ENCODE measurements around the gene HTR3D.

DNA sequence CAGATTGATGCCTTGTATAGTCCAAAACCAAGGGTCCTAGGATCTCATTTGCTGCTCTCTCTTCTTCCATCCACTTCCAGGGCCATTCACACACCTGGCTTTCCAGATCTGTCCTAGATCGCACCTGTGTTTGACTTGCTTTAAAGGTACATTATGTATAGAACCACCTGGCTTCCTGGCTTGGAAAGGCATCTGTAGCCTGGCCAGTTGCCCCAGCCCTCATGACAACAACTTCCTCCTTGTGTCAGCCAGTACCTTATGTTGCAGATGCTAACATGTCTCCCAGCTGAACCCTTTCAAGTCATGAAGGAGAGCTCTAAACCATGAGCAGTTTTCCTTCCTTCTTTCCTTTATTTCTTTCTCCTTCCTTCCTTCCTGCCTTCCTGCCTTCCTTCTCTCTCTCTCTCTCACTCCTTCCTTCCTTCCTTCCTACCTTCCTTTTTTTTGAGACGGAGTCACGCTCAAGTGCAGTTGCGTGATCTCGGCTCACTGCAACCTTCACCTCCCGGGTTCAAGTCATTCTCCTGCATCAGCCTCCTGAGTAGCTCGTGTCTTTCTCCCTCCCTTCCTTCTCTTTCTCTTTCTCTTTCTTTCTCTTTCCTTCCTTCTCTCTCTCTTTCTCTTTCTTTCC lies 18.8 kb downstream of the HTR3D start:
- no peak for TF ChIP-seq POLR2A (IDR thresholded peaks at IDR 0.05; ENCODE audit: borderline replicate concordance, extremely low read depth, insufficient read depth, insufficient read length)
- no peak for TF ChIP-seq FOSL1 (IDR thresholded peaks at IDR 0.05; ENCODE audit: low read depth)
- no peak for TF ChIP-seq POLR2AphosphoS5 (IDR thresholded peaks at IDR 0.05; ENCODE audit: low read depth, low read length)
- TF ChIP-seq, protein P1, sequence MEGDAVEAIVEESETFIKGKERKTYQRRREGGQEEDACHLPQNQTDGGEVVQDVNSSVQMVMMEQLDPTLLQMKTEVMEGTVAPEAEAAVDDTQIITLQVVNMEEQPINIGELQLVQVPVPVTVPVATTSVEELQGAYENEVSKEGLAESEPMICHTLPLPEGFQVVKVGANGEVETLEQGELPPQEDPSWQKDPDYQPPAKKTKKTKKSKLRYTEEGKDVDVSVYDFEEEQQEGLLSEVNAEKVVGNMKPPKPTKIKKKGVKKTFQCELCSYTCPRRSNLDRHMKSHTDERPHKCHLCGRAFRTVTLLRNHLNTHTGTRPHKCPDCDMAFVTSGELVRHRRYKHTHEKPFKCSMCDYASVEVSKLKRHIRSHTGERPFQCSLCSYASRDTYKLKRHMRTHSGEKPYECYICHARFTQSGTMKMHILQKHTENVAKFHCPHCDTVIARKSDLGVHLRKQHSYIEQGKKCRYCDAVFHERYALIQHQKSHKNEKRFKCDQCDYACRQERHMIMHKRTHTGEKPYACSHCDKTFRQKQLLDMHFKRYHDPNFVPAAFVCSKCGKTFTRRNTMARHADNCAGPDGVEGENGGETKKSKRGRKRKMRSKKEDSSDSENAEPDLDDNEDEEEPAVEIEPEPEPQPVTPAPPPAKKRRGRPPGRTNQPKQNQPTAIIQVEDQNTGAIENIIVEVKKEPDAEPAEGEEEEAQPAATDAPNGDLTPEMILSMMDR (IDR thresholded peaks at IDR 0.05 in 2 of 3, conservative IDR thresholded peaks at IDR 0.05 in 1 of 3; ENCODE audit: borderline replicate concordance in 1 of 3, insufficient read depth in 1 of 3, low read depth in 2 of 3, low read length in 2 of 3): no peak
- TF ChIP-seq ELF1 (IDR thresholded peaks at IDR 0.05; ENCODE audit: borderline replicate concordance, low read depth): no peak
- no peak for TF ChIP-seq RAD21 (IDR thresholded peaks at IDR 0.05; ENCODE audit: low read depth)

All from HCT116 (cell line).